ENCODE data around the gene UBAC1.
"Not testable (repeated sequence)": the region's sequence is repeated elsewhere in the genome, so short reads cannot be mapped to it uniquely, and the experiment has no call there.

UBAC1 gene

DNA sequence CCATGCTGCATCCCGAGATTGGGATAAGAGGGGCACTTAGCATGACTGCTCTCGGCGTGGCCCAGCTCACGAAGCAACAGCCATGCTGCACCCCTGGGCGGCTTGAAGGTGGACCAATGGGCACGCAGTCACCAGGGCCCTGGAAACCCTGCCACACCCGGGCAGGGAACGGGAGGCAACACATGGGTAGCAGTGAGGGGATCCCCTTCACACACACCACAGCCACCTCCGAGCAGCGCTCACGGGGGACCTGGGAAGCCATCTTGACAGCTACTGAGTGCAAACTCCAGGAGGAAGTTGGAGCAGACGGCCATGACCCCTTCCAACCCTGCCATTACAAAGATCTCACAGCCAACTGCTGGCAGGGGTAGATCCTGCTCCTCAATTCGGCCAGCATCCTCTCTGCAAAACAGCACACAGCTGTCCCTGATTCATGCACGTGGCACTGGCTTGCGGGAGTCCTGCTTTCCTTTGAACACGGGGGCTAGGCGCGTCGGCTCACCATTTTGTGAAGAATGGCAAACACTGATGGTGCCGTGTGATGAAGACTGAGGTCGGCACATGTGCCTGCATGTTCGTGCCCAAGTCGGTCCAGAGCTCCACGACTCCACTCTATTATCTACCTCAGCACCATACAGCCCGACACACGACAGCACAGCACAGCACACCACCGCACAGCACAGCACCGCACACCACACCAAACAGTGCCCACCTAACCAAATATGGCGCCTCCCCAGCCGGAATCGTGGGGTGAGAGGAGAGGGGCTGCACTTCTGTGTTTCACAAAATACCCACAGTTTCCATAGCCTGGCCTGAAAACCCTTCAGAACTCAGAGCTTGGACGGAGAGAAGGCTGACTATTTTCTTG, 5.0 kb downstream of the UBAC1 start:
- DNase-seq, result no peak

DNA sequence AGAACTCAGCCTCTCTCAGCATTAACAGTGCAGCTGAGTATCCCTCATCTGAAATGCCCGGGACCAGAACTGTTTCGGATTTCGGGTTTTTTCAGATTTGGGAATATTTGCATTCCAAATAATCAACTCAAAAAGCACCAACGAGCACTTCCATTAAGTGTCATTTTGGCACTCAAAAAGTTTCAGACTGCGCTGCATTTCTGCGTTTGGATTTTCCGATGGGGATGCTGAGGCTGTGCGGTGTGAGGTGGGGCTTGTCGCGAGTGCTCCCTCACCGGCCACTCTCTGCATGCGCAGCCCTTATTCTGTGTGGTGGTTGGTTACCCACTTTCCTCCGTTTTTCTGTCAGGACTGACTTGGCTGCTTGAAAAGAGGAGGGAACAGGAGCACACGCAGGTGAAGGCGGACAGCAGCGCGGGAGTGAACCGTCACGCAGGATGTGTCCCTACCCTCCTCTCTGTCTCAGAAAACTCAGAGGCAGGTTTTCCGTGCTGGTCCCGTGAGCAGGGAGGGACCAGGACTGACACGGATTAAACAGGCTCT, 8.4 kb downstream of the UBAC1 start:
- no peak for DNase-seq

DNA sequence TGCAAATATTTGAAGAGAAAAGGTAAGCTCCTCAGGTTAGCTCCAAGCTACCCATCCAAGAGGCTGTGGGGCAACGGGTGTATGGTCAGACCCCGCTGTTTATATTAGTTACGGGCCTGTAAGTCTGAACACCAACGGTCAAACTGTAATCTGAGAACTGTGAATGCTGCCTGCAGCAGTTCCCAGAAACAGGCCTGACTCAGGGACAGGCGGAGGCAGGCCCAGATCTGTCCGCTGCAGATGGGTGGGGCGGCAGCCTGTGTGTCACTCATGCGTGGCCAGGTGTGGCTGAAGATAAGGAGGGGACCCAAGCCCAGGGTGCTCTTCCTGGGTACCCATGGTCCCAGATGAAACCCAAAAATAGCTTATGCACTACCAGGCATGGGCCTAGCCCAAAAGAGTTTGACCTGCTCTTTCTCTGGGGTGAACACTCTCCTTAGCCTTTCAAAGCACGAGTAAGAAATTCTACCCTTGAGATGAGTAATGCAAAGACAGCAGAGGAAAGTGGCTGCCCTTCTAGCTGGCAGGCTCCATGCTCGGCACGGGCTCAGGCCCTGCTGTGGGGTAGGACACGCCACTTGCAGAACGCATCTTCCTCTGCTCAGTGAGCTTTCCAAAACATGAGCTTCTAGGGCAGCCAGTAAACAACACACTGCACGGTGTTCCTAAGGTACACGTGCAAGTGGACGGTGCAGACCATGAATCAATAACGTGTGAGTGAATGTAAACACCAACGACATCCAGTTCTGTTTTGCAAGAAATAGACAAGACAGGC, 9.1 kb downstream of the UBAC1 start:
- no peak for DNase-seq

DNA sequence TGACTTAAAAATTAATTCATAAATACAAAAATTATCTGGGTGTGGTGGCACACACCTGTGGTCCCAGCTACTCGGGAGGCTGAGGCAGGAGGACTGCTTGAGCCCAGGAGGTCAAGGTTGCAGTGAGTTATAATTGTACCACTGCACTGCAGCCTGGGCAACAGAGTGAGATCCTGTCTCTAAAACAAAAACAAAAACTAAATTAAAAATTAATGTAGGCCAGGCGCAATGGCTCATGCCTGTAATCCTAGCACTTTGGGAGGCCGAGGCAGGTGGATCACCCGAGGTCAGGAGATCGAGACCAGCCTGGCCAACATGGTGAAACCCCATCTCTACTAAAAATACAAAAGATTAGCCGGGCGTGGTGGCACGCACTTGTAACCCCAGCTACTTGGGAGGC, 9.9 kb downstream of the UBAC1 start:
- DNase-seq, result not testable (repeated sequence)

DNA sequence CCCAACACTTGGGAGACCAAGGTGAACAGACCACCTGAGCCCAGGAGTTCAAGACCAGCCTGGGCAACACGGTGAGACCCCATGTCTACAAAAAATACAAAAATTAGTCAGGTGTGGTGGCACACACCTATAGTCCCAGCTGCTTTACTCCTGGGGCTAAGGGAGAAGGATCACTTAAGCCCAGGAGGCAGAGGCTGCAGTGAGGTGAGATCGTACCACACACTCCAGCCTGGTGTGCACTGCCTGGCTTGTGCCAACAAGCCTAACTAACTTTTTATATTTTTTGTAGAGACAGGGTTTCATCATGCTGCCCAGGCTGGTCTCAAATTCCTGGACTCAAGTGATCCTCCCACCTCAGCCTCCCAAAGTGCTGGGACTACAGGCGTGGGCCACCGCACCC, 10.3 kb downstream of the UBAC1 start:
- DNase-seq, result not testable (repeated sequence)

DNA sequence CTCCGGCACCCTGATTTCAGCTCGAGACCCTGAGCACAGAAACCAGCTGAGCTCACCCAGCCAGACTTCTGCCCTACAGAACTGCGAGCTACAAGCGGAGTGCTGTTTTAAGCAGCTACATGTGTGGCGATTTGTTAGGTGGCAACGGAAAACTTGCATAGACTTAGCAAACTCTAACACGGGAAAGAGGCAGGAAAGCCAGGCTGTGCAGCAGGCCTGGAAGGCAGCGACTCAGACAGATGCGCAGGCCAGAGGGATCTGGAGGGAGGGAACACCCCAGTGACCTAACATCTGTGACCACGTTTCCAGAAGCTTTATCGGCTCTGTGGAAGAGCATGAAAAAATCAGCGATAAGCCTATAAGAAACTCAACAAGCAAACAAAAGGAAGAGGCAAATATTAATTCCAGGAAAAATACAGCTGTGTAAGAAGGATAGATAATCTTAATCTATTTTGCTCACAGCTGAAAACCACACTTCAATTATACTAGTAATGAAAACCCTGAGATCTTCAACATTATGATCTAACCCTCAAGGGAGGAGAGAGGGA, 11.0 kb downstream of the UBAC1 start:
- no peak for DNase-seq

DNA sequence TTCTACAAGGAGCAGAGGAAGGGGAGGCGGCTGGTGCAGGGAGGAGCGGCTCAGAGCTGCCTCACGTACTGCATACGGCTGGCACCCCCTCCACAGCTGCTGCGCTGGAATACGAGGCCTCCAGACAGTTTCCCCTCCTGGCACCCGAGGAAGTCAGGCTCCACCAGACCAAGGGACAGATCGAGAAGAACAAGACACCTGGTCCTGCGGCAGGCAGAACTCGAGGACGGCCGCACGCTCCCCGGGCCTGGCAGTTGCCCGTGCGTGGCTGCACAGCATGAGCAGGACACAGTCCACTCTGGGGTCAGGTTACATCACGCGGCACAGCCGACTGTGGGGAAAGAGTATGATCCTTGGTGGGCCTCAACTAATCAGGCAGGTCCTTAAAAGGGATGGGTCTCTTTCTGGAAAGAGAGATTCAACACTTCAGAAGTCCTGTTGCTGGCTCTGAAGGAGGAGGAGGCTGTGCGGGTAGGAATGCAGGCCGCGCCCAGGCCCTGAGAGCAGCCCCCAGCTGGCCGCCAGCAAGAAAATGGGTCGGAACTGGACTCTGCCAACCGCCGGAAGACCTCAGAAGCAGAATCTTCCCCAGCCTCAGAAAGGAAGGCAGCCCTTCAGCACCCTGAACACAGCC, 11.6 kb downstream of the UBAC1 start:
- no peak for DNase-seq

DNA sequence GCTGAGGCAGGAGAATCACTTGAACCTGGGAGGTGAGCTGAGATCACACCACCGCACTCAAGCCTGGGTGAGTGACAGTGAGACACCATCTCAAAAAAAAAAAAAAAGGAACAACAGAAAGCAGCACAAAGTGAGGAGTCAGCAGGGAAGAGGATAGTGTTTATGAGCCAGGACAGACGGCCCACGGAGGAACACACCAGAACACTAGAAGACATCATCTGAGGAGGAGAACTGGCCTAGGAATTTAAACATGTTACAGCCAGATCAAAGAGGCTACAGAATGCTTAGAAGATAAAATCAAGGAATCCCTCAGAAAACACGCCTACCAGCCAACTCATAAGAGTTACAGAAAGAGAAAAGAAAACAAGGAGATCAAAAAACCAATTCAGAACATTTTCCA, 12.2 kb downstream of the UBAC1 start:
- DNase-seq, result no peak

DNA sequence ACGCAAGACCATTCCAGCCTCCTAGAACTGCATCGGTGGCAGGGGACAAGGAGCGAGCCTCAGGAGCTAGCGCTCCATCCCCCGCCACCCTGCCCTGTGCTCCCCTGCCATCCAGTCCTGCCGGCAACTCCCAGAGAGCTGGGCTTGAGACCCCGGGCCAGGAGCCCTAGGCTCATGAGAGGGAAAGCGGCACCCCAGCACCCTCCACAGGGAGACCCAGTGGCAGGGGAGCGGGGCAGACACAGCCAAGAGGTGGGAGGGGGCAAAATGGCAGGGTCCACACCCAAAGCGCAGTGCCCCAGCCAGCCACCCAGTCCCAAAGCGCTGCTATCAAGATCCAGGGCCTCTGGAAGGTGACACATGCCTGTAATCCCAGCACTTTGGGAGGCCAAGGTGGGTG, 12.7 kb downstream of the UBAC1 start:
- no peak for DNase-seq

DNA sequence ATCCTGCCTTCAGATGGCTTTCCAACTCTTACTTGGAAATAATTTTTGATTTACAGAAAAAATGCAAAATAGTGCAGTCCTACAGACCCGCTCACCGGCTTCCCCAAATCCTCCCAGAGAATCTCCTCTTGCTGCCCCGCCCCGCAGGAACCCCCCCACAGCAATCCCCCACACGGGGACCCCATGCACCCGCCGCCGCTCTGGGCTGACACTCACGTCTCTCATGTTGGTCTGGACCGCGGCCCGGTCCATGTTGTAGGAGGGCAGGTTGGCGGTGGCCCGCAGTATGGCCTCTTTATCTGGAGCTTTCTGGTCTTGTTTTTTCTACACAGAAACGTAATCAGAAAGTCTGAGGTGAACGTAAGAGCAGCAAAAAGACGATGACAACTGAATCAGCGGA, 13.6 kb downstream of the UBAC1 start:
- no peak for DNase-seq

DNA sequence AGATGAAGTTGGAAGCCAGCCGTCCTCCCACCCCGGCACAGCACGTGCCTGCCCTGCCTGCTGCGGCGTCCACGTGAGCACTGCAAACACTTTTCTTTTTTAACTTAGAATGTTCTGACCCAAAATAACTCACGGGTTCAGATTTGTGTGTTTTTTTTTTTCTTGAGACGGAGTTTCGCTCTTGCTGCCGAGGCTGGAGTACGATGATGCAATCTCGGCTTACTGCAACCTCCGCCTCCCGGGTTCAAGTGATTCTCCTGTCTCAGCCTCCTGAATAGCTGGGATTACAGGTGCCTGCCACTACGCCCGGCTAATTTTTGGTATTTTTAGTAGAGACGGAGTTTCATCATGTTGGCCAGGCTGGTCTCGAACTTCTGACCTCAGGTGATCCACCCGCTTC, 14.1 kb downstream of the UBAC1 start:
- DNase-seq, result not testable (repeated sequence)

DNA sequence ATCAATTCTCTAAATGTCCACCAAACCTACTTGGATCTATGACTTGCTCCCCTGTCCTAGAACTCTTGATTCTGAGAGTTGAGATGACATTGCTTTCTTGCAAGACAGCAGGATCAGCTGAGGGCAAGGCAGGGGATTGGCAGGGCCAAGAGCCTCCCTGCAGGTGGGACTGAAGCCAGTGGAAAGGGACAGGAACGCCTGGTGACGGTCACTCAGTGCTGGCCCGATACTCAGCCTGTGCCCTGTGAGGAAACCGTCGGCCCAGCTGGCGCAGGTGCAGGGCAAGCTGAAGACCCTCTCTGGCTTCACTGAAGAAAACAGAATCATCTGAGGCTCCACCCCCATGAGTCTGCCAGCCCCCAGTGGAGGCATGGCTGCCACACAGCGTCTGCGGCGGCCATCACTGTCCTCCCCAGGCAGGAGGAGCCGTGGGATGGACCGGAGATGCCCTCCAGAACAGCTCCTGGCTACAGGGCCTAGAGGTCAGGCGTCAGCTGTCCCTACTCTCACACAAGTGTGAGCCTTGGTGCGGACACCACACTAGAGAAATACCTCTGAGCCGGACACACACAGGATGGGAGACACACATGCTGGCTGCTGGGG, 14.7 kb downstream of the UBAC1 start:
- no peak for DNase-seq

DNA sequence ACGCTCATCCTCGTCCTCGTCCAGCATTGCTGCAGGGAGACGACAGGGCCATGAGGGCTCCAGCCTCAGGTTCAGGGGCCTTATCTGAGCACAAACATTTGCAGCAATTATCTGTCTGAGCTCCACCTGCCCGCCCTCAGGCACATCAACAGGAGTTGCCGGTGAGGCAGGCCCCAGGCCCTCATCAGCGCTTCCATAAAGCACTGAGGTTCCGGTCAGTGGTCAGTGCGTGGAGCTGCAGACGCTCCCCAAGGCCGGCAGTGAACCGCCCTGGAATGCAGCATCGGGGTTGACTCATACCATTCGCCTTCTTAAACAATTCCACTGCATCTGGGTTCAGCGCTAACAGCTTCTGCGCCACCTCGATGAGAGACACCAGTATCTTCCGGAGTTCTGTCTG, 15.2 kb downstream of the UBAC1 start:
- DNase-seq, result no peak

DNA sequence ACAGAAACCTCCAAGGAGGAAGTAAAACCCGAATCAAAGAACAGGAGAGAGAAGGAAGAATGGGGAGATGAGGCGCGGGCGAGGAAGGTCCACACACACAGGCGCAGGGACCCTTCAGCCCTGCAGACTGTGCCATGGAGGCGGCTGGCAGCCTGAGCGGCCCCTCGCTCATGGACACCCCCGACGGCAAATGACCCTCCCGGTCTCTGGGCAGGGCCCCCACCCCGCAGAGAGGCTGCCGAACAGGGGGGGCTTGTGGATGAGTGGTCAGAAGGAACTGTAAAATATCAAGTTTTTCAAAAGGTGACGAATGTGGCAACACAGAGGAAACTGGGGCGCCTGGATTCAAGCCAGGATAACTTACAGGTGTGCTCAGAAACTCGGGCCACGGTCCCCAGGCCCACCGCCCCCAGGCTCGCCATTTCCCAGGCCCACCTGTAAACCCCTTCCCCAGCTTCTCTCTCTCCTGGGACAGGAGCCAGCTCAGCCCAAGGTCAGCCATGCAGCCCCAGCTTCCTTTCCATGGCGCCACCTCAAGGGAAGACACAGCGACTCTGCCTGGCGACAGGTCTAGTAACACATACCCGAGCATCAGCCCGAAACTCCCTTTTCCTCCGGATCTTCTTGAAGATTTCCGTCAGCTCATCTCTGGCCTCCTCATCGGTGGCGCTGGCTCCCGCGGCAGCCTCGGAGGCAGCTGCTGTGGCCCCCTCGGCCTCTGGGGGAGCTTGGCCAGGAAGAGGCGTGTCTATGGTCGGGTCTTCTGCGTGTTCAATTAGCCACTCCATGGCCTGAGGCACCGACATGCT, 16.5 kb downstream of the UBAC1 start:
- DNase-seq, result no peak

DNA sequence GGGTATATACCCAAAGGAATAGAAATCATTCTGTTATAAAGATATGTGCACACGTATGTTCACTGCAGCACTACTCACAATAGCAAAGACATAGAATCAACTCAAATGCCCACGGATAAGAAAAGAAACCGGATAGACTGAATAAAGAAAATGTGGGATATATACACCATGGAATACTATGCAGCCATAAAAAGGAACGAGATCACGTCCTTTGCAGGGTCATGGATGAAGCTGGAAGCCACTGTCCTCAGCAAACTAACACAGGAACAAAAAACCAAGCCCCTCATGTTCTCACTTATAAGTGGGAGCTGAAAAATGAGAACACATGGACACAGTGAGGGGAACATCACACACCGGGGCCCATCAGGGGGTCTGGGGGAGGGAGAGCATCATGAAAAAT, 17.6 kb downstream of the UBAC1 start:
- DNase-seq, result not testable (repeated sequence)

DNA sequence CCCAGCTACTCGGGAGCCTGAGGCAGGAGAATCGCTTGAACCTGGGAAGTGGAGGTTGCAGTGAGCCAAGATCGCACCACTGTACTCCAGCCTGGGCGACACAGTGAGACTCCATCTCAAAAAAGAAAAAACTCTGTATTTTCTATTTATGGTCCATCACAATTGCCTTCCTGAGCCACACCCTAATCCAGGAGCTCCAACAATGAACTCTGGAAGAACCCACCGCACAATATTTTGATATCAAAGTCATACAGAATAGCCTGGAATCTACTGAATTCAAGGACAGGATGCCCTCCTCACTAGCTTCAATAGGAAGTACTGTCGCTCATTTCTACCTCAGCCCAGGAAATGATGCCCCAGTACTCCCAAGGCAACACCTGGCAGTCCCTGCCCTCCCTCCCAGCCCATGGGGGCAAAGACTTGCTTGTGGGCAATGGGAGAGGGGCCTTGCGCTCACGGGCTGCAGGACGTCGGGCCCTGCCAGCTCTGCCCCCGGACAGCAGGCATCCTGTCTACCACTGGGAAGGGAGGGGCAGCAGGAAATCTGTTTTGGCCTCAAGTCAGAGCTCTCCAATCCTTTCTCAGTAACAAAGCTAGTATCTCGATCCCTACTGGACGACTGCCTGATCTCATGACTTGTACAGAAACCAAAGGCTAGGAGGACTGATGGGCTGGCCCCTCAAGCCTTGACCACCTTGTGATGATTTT, 19.7 kb downstream of the UBAC1 start:
- no peak for DNase-seq

DNA sequence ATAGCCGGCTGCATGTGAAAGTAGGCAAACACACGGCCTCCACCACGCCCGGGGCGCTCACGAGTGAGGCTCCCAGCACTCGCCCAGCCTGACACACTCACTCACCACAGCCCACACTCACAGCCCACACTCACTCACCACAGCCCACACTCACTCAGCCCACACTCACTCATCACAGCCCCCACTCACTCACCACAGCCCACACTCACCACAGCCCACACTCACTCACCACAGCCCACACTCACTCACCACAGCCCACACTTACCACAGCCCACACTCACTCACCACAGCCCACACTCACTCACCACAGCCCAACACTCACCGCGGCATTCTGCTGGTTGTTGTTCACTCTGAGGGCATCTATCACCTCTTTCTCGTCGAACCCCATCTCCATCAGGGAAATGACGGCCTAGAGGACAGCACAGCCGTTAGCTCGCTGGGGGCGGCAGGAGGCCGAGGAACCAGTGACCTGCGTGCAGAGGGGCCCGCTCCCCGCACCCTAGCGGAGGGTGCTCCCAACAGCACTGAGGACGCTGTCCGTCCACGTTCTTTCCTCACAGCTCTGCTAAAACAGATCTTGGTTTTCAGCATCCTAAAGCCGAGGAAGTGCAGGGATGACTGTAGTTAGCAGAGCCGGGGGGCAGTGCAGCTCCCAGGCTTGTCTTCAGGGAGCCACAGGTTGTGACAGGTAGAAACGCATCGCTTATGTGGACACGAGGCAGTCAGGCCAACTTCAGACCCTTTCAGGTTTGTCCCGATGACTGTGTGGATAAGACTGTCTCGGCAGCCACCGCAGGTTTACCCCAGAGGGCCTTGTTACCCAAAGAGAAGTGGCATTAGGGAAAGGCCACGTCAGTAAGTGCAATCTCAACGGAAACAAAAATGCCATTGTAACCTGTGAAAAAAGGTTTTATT, 21.6 kb downstream of the UBAC1 start:
- DNase-seq, result no peak

DNA sequence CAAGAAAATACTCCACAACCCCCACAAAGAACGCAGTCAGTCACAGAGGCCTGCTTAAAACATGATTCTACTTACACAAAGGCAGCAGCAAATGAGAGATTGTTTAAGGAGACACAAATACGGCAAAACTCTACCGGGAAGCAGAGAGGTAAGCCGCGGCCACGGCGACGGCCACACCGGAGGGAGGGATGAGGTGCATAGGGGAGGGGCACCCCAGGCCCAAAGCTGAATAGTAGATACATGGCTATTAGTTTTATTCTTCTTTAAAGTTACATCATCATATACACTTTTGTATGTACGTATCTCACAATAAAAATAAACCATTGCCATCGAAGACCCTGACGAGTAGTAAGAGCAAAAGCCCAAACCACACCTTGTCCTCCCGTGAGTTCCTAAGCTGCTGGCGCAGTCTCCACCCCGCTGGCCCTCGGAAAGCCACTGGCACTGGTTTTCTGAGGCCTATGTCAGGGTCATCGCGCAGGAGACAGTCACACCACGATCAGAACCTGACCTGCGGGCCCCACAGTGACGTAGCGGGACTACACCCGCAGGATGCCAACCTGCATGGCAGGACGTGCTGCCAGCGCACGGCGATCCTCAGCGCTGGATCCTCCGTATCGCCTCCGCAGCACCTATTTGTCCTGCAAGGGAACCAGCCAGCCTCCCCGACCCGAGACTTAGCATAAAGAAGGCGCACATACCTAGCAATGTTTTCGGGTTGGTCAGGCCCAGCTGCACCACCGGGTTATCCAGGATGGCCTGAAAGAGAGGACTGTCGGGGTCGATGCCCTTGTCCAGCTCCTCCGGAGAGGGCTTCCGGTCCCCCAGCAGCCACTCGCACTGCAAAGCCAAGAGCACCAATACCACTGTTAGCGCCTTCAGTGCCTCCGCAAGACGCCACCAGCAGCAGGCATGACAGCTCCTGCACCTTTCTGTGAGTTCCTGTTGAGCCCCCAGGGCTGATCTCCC, 23.4 kb downstream of the UBAC1 start:
- no peak for DNase-seq

DNA sequence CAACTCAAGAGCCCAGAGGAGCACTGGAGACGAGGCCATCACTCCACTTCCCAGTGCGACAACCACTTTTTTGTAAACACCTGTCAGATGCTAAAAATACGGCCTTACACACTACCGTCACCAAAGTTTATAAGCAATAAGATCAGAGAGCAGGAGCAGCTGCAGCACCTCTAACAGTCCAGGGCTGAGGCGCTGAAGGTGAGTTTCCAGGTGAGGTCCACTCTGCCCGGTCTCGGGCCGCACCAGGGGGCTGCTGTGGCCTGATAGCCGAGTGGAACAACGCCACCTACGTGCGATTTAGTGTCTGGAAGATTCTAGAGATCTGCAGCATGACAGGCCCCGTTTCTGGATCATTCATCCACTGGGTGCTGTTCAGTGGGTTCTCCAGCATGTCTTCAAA, 28.1 kb downstream of the UBAC1 start:
- DNase-seq, result no peak
